ENCODE data around the gene ZW10. TPM values are rescaled to one million over a fixed set of nuclear protein-coding genes. Genes with fewer than 3 reads are reported as not detected.

Gene ZW10
- total RNA-seq, 1 experiment from 2014 or later, result 19.3 TPM

GRCh38 chr11:113782134-113782533, 8.6 kb upstream of the ZW10 start:
- H3F3A ChIP-seq (ENCODE audit: insufficient read depth, low read depth), result peaks cover 3% of the 10 kb centered on the region; the same call in 1 of the 2 replicates
- H3K4me2 ChIP-seq, result no peak overlapping the region
- peaks cover 34% of the 10 kb centered on the region for H3K27me3 ChIP-seq (ENCODE audit: insufficient read depth, low read depth)
- H2AFZ ChIP-seq, result no peak overlapping the region
- intact Hi-C loops (cut with micrococcal nuclease; ENCODE audit: unreplicated experiment), result no loop called here
- no peaks in the 10 kb centered on the region for H3K9me3 ChIP-seq (ENCODE audit: insufficient read depth, low read depth)
- no peak overlapping the region for H3K4me3 ChIP-seq
- H3K36me3 ChIP-seq (ENCODE audit: low read depth), result no peaks in the 10 kb centered on the region
- H4K20me1 ChIP-seq (ENCODE audit: insufficient read depth), result no peaks in the 10 kb centered on the region
- no TSS peak for BruUV-seq (replicated peaks)
- H3K4me1 ChIP-seq (replicated peaks; ENCODE audit: insufficient read depth), result no peaks in the 10 kb centered on the region
- H3K79me2 ChIP-seq (ENCODE audit: low read depth), result no peaks in the 10 kb centered on the region
- CTCF ChIA-PET, result no interaction called here
- no peak for DNase-seq
- H3K27ac ChIP-seq, result no peak overlapping the region
- no peak for TF ChIP-seq CTCF (conservative IDR thresholded peaks at IDR 0.05)
- POLR2A ChIA-PET (ENCODE audit: unreplicated experiment), result no interaction called here
- H3K9me2 ChIP-seq (ENCODE audit: insufficient read depth), result 0 out of 2 replicates have a peak, but pooled peaks cover 3% of the 10 kb centered on the region

DNA sequence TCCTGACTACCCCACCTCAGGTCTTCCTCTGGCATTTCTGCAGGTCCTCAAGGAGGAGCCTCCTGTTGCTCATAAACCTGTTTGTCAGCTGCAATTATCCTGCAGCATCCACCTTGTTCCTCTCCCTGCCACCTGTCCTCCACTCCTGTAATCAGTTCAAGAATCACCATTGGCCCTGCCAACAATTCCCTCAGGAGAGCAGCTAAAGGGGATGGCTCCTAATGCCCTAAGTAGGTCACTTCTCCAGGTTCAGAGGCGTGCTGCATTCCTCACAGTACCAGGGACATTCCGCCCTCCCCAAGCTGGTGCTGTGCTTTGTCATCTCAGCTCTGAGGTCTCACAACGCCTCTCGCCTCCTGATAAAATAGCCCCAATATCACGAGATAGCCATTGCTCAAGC, 8.2 kb upstream of the ZW10 start:
- peak in 1 of 2 experiments; percentile 41 for DNase-seq
- ChIA-PET CTCF (no interaction called here), POLR2A (ENCODE audit: unreplicated experiment) (no interaction called here)
- BruUV-seq (replicated peaks), result no TSS peak
- Histone ChIP-seq H3K27ac (no peak overlapping the region), H3K4me2 (no peak overlapping the region), H3K9me3 (ENCODE audit: insufficient read depth, low read depth) (no peaks in the 10 kb centered on the region), H3K9me2 (ENCODE audit: insufficient read depth) (0 out of 2 replicates have a peak, but pooled peaks cover 3% of the 10 kb centered on the region), H3K4me1 (replicated peaks; ENCODE audit: insufficient read depth) (no peaks in the 10 kb centered on the region), H3K4me3 (no peak overlapping the region), H4K20me1 (ENCODE audit: insufficient read depth) (no peaks in the 10 kb centered on the region), H2AFZ (no peak overlapping the region), H3K79me2 (ENCODE audit: low read depth) (no peaks in the 10 kb centered on the region), H3K27me3 (ENCODE audit: insufficient read depth, low read depth) (peaks cover 31% of the 10 kb centered on the region), H3K36me3 (ENCODE audit: low read depth) (no peaks in the 10 kb centered on the region), H3F3A (ENCODE audit: insufficient read depth, low read depth) (peaks cover 3% of the 10 kb centered on the region; the same call in 1 of the 2 replicates)
- TF ChIP-seq CTCF (conservative IDR thresholded peaks at IDR 0.05) (no peak), EZH2 (IDR thresholded peaks at IDR 0.05; ENCODE audit: low read depth) (no peak)
- intact Hi-C loops (cut with micrococcal nuclease; ENCODE audit: unreplicated experiment), result no loop called here

GRCh38 chr11:113779496-113779895, 6.0 kb upstream of the ZW10 start, which contains the start of gene CLDN25:
CLDN25 (plus strand) TSS chr11:113779796; CDS start chr11:113779796, 0 bp downstream.
- no peaks in the 10 kb centered on the region for H4K20me1 ChIP-seq (ENCODE audit: insufficient read depth)
- H3K9me2 ChIP-seq (ENCODE audit: insufficient read depth), result no peaks in the 10 kb centered on the region
- no peaks in the 10 kb centered on the region for H3K4me1 ChIP-seq (replicated peaks; ENCODE audit: insufficient read depth)
- no peak within 1 kb of the TSS for H3K27ac ChIP-seq
- H3K27me3 ChIP-seq (ENCODE audit: insufficient read depth, low read depth), result peaks cover 19% of the 10 kb centered on the region
- H3K4me3 ChIP-seq, result no peak within 1 kb of the TSS
- H3K4me2 ChIP-seq, result no peak within 1 kb of the TSS
- TF ChIP-seq CTCF (conservative IDR thresholded peaks at IDR 0.05), result no peak
- no peak for TF ChIP-seq EZH2 (IDR thresholded peaks at IDR 0.05; ENCODE audit: low read depth)
- peaks cover 3% of the 10 kb centered on the region; the same call in 1 of the 2 replicates for H3F3A ChIP-seq (ENCODE audit: insufficient read depth, low read depth)
- H2AFZ ChIP-seq, result no peak within 1 kb of the TSS
- ChIA-PET POLR2A (ENCODE audit: unreplicated experiment) (no interaction called here), CTCF (no interaction called here)
- no peaks in the 10 kb centered on the region for H3K9me3 ChIP-seq (ENCODE audit: insufficient read depth, low read depth)
- H3K79me2 ChIP-seq (ENCODE audit: low read depth), result no peaks in the 10 kb centered on the region
- BruUV-seq (replicated peaks), result no TSS peak
- intact Hi-C loops (cut with micrococcal nuclease; ENCODE audit: unreplicated experiment), result loop anchor here (10.0 kb wide), 1 partner anchor 465 kb away; the partner anchor contains the start of gene TTC12
- no peaks in the 10 kb centered on the region for H3K36me3 ChIP-seq (ENCODE audit: low read depth)
- DNase-seq, result no peak

Data from PC-9 (cell line).